ENCODE results near the gene B3GALT5.

DNA sequence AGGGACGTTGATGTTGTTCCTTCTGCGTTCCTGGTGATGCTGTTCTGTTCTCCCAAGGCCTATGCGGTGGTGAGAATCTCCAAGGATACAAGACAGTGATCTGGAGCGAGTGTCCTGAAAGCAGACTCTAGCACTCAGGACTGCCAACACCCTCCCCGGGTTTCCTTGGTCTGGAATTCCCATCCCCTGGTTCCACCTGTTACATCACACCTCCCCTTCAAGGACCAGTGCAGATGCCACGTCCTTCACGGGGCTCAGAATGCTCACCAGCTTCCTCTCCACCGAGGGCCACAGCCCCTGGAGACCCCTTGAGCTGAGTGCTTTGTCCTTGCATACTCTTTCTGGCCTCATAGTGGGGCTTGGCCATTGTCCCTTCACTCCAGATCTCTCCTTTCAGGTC lies 43.5 kb downstream of the B3GALT5 start:
- TF ChIP-seq, protein P1, sequence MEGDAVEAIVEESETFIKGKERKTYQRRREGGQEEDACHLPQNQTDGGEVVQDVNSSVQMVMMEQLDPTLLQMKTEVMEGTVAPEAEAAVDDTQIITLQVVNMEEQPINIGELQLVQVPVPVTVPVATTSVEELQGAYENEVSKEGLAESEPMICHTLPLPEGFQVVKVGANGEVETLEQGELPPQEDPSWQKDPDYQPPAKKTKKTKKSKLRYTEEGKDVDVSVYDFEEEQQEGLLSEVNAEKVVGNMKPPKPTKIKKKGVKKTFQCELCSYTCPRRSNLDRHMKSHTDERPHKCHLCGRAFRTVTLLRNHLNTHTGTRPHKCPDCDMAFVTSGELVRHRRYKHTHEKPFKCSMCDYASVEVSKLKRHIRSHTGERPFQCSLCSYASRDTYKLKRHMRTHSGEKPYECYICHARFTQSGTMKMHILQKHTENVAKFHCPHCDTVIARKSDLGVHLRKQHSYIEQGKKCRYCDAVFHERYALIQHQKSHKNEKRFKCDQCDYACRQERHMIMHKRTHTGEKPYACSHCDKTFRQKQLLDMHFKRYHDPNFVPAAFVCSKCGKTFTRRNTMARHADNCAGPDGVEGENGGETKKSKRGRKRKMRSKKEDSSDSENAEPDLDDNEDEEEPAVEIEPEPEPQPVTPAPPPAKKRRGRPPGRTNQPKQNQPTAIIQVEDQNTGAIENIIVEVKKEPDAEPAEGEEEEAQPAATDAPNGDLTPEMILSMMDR (IDR thresholded peaks at IDR 0.05) = no peak
- TF ChIP-seq POLR2AphosphoS5 (IDR thresholded peaks at IDR 0.05) = no peak
